AML-193 (cell line): ENCODE measurements around the gene MTTP.
"Not testable (repeated sequence)": the region's sequence is repeated elsewhere in the genome, so short reads cannot be mapped to it uniquely, and the experiment has no call there.

Experiments
- DNase-seq, 2 experiments: peaks; one replicate each; lab custom pipeline; 2025; lab: John Stamatoyannopoulos, UW

MTTP gene

GRCh38 chr4:99574530-99575324, at the start of gene MTTP:
Gene MTTP (plus strand): TSS chr4:99574824. CDS start chr4:99574910, 86 bp downstream.
- DNase-seq: no peak

- no peak for DNase-seq
Observed at GRCh38 chr4:99529228-99529627, 45.4 kb upstream of the MTTP start.

- no peak for DNase-seq
Observed at GRCh38 chr4:99529956-99530355, 44.7 kb upstream of the MTTP start.

GRCh38 chr4:99534699-99535098, 39.9 kb upstream of the MTTP start:
- DNase-seq: not testable (repeated sequence)

- DNase-seq: no peak
Observed at GRCh38 chr4:99536271-99536670, 38.4 kb upstream of the MTTP start.

- DNase-seq: no peak
Observed at GRCh38 chr4:99536848-99537247, 37.8 kb upstream of the MTTP start.

- no peak for DNase-seq
Observed at GRCh38 chr4:99537674-99538073, 37.0 kb upstream of the MTTP start.

- DNase-seq: no peak
Observed at GRCh38 chr4:99540277-99540939, 34.2 kb upstream of the MTTP start.

- DNase-seq: no peak
Observed at GRCh38 chr4:99552872-99553271, 21.8 kb upstream of the MTTP start.

- peak; percentile 94 for DNase-seq
Observed at GRCh38 chr4:99563310-99564186, 11.1 kb upstream of the MTTP start, which contains the start of gene TRMT10A. Gene TRMT10A (minus strand): TSS chr4:99564039. CDS start chr4:99559338, 4,701 bp downstream.

- DNase-seq: no peak
Observed at GRCh38 chr4:99564921-99565320, 9.7 kb upstream of the MTTP start.

- no peak for DNase-seq
Observed at GRCh38 chr4:99571883-99572282, 2.7 kb upstream of the MTTP start.

- no peak for DNase-seq
Observed at GRCh38 chr4:99572527-99573240, 1.9 kb upstream of the MTTP start.

GRCh38 chr4:99573735-99574368, 772 bp upstream of the MTTP start:
- no peak for DNase-seq

- no peak for DNase-seq
Observed at GRCh38 chr4:99578714-99579113, 4.1 kb downstream of the MTTP start.

- DNase-seq: no peak
Observed at GRCh38 chr4:99585516-99585915, 10.9 kb downstream of the MTTP start.

GRCh38 chr4:99586322-99586721, 11.7 kb downstream of the MTTP start:
- no peak for DNase-seq

- DNase-seq: no peak
Observed at GRCh38 chr4:99586797-99587196, 12.2 kb downstream of the MTTP start.

GRCh38 chr4:99587309-99587708, 12.7 kb downstream of the MTTP start:
- no peak for DNase-seq

GRCh38 chr4:99587803-99588202, 13.2 kb downstream of the MTTP start:
- no peak for DNase-seq

- no peak for DNase-seq
Observed at GRCh38 chr4:99591757-99592156, 17.1 kb downstream of the MTTP start.
